CD4-positive, alpha-beta T cell treated with Interleukin-21 for 1 hour (primary cell): ENCODE results near the gene MGRN1.

ENCODE experiments used
- DNase-seq: peaks from one replicate; pipeline ENCODE4 v3.0.0-alpha.2; 2020

MGRN1 gene

GRCh38 chr16:4625560-4626159, 1.0 kb downstream of the MGRN1 start:
- no peak for DNase-seq

GRCh38 chr16:4626396-4626795, 1.8 kb downstream of the MGRN1 start:
- DNase-seq, result no peak

- DNase-seq, result no peak
Measured at GRCh38 chr16:4628283-4628682, 3.7 kb downstream of the MGRN1 start.

GRCh38 chr16:4631444-4631843, 6.8 kb downstream of the MGRN1 start:
- no peak for DNase-seq

- DNase-seq, result no peak
Measured at GRCh38 chr16:4633910-4634635, 9.4 kb downstream of the MGRN1 start.

GRCh38 chr16:4634768-4635167, 10.1 kb downstream of the MGRN1 start:
- DNase-seq, result no peak

- no peak for DNase-seq
Measured at GRCh38 chr16:4636196-4636595, 11.6 kb downstream of the MGRN1 start.

GRCh38 chr16:4637501-4638166, 13.0 kb downstream of the MGRN1 start:
- DNase-seq, result no peak

GRCh38 chr16:4639899-4640509, 15.4 kb downstream of the MGRN1 start:
- no peak for DNase-seq

GRCh38 chr16:4640572-4641305, 16.1 kb downstream of the MGRN1 start:
- no peak for DNase-seq

- no peak for DNase-seq
Measured at GRCh38 chr16:4641306-4641687, 16.7 kb downstream of the MGRN1 start.

GRCh38 chr16:4641895-4642294, 17.3 kb downstream of the MGRN1 start:
- DNase-seq, result no peak

- no peak for DNase-seq
Measured at GRCh38 chr16:4646773-4647643, 22.4 kb downstream of the MGRN1 start.

GRCh38 chr16:4647644-4647980, 23.0 kb downstream of the MGRN1 start:
- DNase-seq, result no peak

GRCh38 chr16:4648917-4649316, 24.3 kb downstream of the MGRN1 start:
- DNase-seq, result no peak

GRCh38 chr16:4649744-4650442, 25.3 kb downstream of the MGRN1 start:
- DNase-seq, result no peak

- DNase-seq, result peak; percentile 81
Measured at GRCh38 chr16:4650443-4651074, 25.9 kb downstream of the MGRN1 start.

- no peak for DNase-seq
Measured at GRCh38 chr16:4651827-4652226, 27.2 kb downstream of the MGRN1 start.

- no peak for DNase-seq
Measured at GRCh38 chr16:4652561-4652960, 27.9 kb downstream of the MGRN1 start.

GRCh38 chr16:4654011-4654963, 29.7 kb downstream of the MGRN1 start:
- no peak for DNase-seq
